ENCODE results near the gene MAVS. TPM values are rescaled to one million over a fixed set of nuclear protein-coding genes. Genes with fewer than 3 reads are reported as not detected.
A peak's percentile ranks its signal among the peaks of the same experiment; 100 is the strongest.

The MAVS gene
- total and polyA plus RNA-seq, 12 donors = 17.5 to 48.7 (median 44.2) TPM

- Histone ChIP-seq H3K36me3 (peaks cover 0 to 17% (median 0%) of the 10 kb centered on the region in 9 donors), H3K4me1 (peaks cover 6 to 49% (median 47%) of the 10 kb centered on the region in 9 donors), H3K9me3 (no peaks in the 10 kb centered on the region), H3K27ac (peak within 1 kb of the TSS; percentile 91 to 99 (median 97)), H3K27me3 (no peaks in the 10 kb centered on the region), H3K4me3 (peak within 1 kb of the TSS; percentile 65 to 100 (median 94))
- 0 to 1% methylated on average over 65 to 72 of the region's 72 CpGs for WGBS, 2 donors
- ATAC-seq (peak; percentile 97 to 99 (median 98)), DNase-seq (peak; percentile 100)
- intact Hi-C loops (cut with DNase I) = loop anchor here in 5 of 10 donors (1.0 to 10.0 kb wide), 8 partner anchors 43 to 198 kb away; no protein-coding TSS in a partner anchor
- peak in 8 of 9 donors; percentile 30 to 63 (median 46) for TF ChIP-seq CTCF (IDR thresholded peaks at IDR 0.05)
Observed at GRCh38 chr20:3888622-3889488, 42.2 kb downstream of the MAVS start, which contains the start of gene PANK2. Gene PANK2, plus strand, starts transcription at chr20:3889387.

GRCh38 chr20:3889489-3890397 lies 43.1 kb downstream of the MAVS start:
- DNase-seq (peak; percentile 40 to 48), ATAC-seq (peak in 5 of 8 donors; percentile 10 to 22 (median 10))
- intact Hi-C loops (cut with DNase I) = loop anchor here in 8 of 10 donors (1.0 to 10.0 kb wide), 12 partner anchors 43 to 198 kb away; partner anchors contain the start of gene RNF24 (in 1 of the 8)
- no peaks in the 10 kb centered on the region for H3K9me3 ChIP-seq
- TF ChIP-seq CTCF (IDR thresholded peaks at IDR 0.05) = peak in 1 of 9 donors; percentile 4
- H3K27ac ChIP-seq = peak overlapping the region; percentile 91 to 99 (median 97)
- H3K27me3 ChIP-seq = no peaks in the 10 kb centered on the region
- H3K4me3 ChIP-seq = peak overlapping the region; percentile 65 to 100 (median 94)
- WGBS, 2 donors = 0% methylated on average over 62 to 68 of the region's 68 CpGs
- H3K4me1 ChIP-seq = peaks cover 6 to 58% (median 54%) of the 10 kb centered on the region in 9 donors
- peaks cover 0 to 18% (median 0%) of the 10 kb centered on the region in 9 donors for H3K36me3 ChIP-seq

GRCh38 chr20:3890398-3890751 lies 43.7 kb downstream of the MAVS start:
- Histone ChIP-seq H3K4me3 (peak overlapping the region; percentile 65 to 100 (median 94)), H3K4me1 (peaks cover 6 to 65% (median 61%) of the 10 kb centered on the region in 9 donors), H3K9me3 (no peaks in the 10 kb centered on the region), H3K27me3 (no peaks in the 10 kb centered on the region), H3K36me3 (peaks cover 0 to 21% (median 0%) of the 10 kb centered on the region in 9 donors), H3K27ac (peak overlapping the region in 9 of 10 donors; percentile 91 to 99 (median 96))
- intact Hi-C loops (cut with DNase I) = loop anchor here in 6 of 10 donors (5.0 to 10.0 kb wide), 7 partner anchors 42 to 194 kb away; partner anchors contain the start of gene RNF24 (in 1 of the 6)
- ATAC-seq (no peak), DNase-seq (no peak)
- no peak for TF ChIP-seq CTCF (IDR thresholded peaks at IDR 0.05)
- WGBS, 2 donors = 2 to 4% methylated on average over 3 of the region's 3 CpGs
